Measurements from ENCODE around the gene PDE7B. TPM values are rescaled to one million over a fixed set of nuclear protein-coding genes. Genes with fewer than 3 reads are reported as not detected.

The PDE7B gene
- total RNA-seq, 1 experiment from 2014 or later: not detected

GRCh38 chr6:135823851-135824250 lies 27.6 kb upstream of the PDE7B start:
- POLR2A ChIA-PET (ENCODE audit: unreplicated experiment): no interaction called here
- no peaks in the 10 kb centered on the region for H3K4me1 ChIP-seq (ENCODE audit: insufficient read depth, low read length)
- DNase-seq: no peak
- TF ChIP-seq CTCF (conservative IDR thresholded peaks at IDR 0.05; ENCODE audit: low read depth, low read length): no peak
- no peak for TF ChIP-seq EZH2phosphoT487 (IDR thresholded peaks at IDR 0.05; ENCODE audit: borderline replicate concordance, low read length)
- TF ChIP-seq EZH2 (IDR thresholded peaks at IDR 0.05; ENCODE audit: low read length, unreplicated experiment): no peak
- H3K36me3 ChIP-seq (ENCODE audit: low read depth, low read length): no peaks in the 10 kb centered on the region
- H3K27ac ChIP-seq (ENCODE audit: low read length): no peak overlapping the region
- no peak overlapping the region for H2AFZ ChIP-seq (ENCODE audit: low read length)
- intact Hi-C loops (cut with micrococcal nuclease): no loop called here
- no TSS peak for BruUV-seq (replicated peaks)
- no peak overlapping the region for H3K9ac ChIP-seq (ENCODE audit: low read length)
- no peaks in the 10 kb centered on the region for H4K20me1 ChIP-seq (ENCODE audit: low read length)
- no peaks in the 10 kb centered on the region for H3K9me2 ChIP-seq (replicated peaks; ENCODE audit: low read length)
- no peaks in the 10 kb centered on the region for H3K27me3 ChIP-seq (ENCODE audit: low read length)
- H3F3A ChIP-seq (ENCODE audit: low read length, unreplicated experiment): no peaks in the 10 kb centered on the region
- no peaks in the 10 kb centered on the region for H3K9me3 ChIP-seq (ENCODE audit: low read length)
- no peak for ATAC-seq
- H3K4me2 ChIP-seq (ENCODE audit: low read length): no peak overlapping the region
- CTCF ChIA-PET: no interaction called here
- H3K79me2 ChIP-seq (ENCODE audit: low read length): no peaks in the 10 kb centered on the region
- H3K4me3 ChIP-seq (ENCODE audit: low read length): no peak overlapping the region

GRCh38 chr6:135826236-135826804 lies 25.2 kb upstream of the PDE7B start:
- DNase-seq: no peak
- Histone ChIP-seq H3K36me3 (ENCODE audit: low read depth, low read length) (no peaks in the 10 kb centered on the region), H4K20me1 (ENCODE audit: low read length) (no peaks in the 10 kb centered on the region), H3K9me2 (replicated peaks; ENCODE audit: low read length) (no peaks in the 10 kb centered on the region), H2AFZ (ENCODE audit: low read length) (no peak overlapping the region), H3K79me2 (ENCODE audit: low read length) (no peaks in the 10 kb centered on the region), H3K27me3 (ENCODE audit: low read length) (no peaks in the 10 kb centered on the region), H3K4me1 (ENCODE audit: insufficient read depth, low read length) (0 out of 2 replicates have a peak, but pooled peaks cover 10% of the 10 kb centered on the region), H3K27ac (ENCODE audit: low read length) (no peak overlapping the region), H3F3A (ENCODE audit: low read length, unreplicated experiment) (no peaks in the 10 kb centered on the region), H3K4me3 (ENCODE audit: low read length) (no peak overlapping the region), H3K9ac (ENCODE audit: low read length) (no peak overlapping the region), H3K9me3 (ENCODE audit: low read length) (no peaks in the 10 kb centered on the region), H3K4me2 (ENCODE audit: low read length) (no peak overlapping the region)
- TF ChIP-seq EZH2phosphoT487 (IDR thresholded peaks at IDR 0.05; ENCODE audit: borderline replicate concordance, low read length): no peak
- no peak for TF ChIP-seq CTCF (conservative IDR thresholded peaks at IDR 0.05; ENCODE audit: low read depth, low read length)
- no peak for TF ChIP-seq EZH2 (IDR thresholded peaks at IDR 0.05; ENCODE audit: low read length, unreplicated experiment)
- intact Hi-C loops (cut with micrococcal nuclease): no loop called here
- ChIA-PET CTCF (no interaction called here), POLR2A (ENCODE audit: unreplicated experiment) (no interaction called here)
- ATAC-seq: no peak
- no TSS peak for BruUV-seq (replicated peaks)

- H2AFZ ChIP-seq (ENCODE audit: low read length): no peak overlapping the region
- no TSS peak for BruUV-seq (replicated peaks)
- ATAC-seq (no peak), DNase-seq (no peak)
- no peak overlapping the region for H3K27ac ChIP-seq (ENCODE audit: low read length)
- ChIA-PET CTCF (no interaction called here), POLR2A (ENCODE audit: unreplicated experiment) (no interaction called here)
- H4K20me1 ChIP-seq (ENCODE audit: low read length): no peaks in the 10 kb centered on the region
- intact Hi-C loops (cut with micrococcal nuclease): no loop called here
- no peaks in the 10 kb centered on the region for H3K36me3 ChIP-seq (ENCODE audit: low read depth, low read length)
- TF ChIP-seq EZH2phosphoT487 (IDR thresholded peaks at IDR 0.05; ENCODE audit: borderline replicate concordance, low read length) (no peak), CTCF (conservative IDR thresholded peaks at IDR 0.05; ENCODE audit: low read depth, low read length) (no peak), EZH2 (IDR thresholded peaks at IDR 0.05; ENCODE audit: low read length, unreplicated experiment) (no peak)
- no peaks in the 10 kb centered on the region for H3F3A ChIP-seq (ENCODE audit: low read length, unreplicated experiment)
- H3K4me1 ChIP-seq (ENCODE audit: insufficient read depth, low read length): 0 out of 2 replicates have a peak, but pooled peaks cover 10% of the 10 kb centered on the region
- no peak overlapping the region for H3K4me3 ChIP-seq (ENCODE audit: low read length)
- no peaks in the 10 kb centered on the region for H3K9me2 ChIP-seq (replicated peaks; ENCODE audit: low read length)
- no peaks in the 10 kb centered on the region for H3K27me3 ChIP-seq (ENCODE audit: low read length)
- H3K9ac ChIP-seq (ENCODE audit: low read length): no peak overlapping the region
- no peak overlapping the region for H3K4me2 ChIP-seq (ENCODE audit: low read length)
- no peaks in the 10 kb centered on the region for H3K79me2 ChIP-seq (ENCODE audit: low read length)
- no peaks in the 10 kb centered on the region for H3K9me3 ChIP-seq (ENCODE audit: low read length)
Measured at GRCh38 chr6:135828021-135828420, 23.5 kb upstream of the PDE7B start.
